ELR (cell line): ENCODE measurements around the gene SPRED3.
"Not testable (repeated sequence)": the region's sequence is repeated elsewhere in the genome, so short reads cannot be mapped to it uniquely, and the experiment has no call there.

Experiments
- DNase-seq: peaks from one replicate; pipeline ENCODE4 v3.0.0-alpha.2; 2015; ENCODE audit warnings: low read depth

The SPRED3 gene

DNA sequence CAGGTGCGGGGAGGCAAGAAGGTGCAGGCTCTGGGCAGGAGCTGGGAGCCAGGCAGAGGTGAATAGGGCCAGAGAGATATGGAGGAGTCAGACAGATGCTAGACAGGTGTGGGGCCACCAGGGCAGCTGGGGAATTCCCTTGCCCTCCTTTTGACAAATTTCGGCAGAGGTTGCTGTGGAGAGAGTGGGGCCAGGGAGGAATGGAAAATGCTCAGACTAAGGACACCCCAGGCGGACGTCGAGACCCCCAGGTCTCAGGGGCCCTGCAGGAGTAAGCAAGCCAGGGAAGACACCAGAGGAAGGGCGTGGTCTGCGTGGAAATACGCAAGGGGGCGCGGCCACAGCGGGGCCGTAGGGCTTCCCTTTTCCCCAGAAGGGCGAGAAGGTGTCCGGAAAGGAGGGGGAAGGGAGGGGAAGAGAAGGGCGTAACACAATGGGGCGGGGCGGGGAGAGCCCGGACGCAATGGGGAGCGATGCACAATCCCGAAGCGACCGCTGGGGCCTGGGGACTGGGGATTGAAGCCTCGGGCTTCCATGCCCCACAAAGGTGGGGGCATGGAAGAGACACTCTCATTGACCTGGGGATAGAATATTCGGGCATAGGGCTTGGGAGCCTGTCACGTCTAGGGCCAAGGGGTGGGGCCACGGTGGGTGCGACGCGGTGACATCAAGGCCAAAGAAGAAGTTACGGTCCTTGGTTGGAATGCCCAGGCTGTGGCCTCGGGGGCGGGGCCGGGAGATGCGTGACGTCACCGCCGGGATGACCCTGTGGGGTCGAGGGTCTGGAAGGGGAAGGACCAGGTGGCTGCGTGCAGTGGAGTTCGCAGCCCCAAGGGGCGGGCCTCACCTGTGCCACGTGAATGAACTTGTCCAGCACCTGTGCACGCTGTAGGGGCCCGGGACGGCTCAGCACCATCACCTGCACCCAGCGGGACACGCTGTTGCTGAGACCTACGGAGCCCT, 29.3 kb downstream of the SPRED3 start:
- DNase-seq = peak; percentile 40

- DNase-seq = no peak
These were observed 32.4 kb downstream of the SPRED3 start for GRCh38 chr19:38420935-38421334.

- DNase-seq = no peak
These were observed 33.4 kb downstream of the SPRED3 start for GRCh38 chr19:38421856-38422255.

DNA sequence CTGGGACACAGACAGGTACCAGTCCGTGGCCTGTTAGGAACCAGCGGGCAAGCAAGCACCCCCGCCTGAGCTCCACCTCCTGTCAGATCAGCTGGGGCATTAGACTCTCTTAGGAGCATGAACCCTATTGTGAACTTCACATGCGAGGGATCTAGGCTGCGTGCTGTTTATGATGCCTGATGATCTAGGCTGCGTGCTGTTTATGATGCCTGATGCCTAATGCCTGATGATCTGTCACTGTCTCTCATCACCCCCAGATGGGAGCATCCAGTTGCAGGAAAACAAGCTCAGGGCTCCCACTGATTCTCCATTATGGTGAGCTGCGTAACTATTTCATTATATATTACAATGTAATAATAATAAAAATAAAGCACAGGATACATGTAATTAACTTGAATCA, 33.9 kb downstream of the SPRED3 start:
- DNase-seq = no peak

DNA sequence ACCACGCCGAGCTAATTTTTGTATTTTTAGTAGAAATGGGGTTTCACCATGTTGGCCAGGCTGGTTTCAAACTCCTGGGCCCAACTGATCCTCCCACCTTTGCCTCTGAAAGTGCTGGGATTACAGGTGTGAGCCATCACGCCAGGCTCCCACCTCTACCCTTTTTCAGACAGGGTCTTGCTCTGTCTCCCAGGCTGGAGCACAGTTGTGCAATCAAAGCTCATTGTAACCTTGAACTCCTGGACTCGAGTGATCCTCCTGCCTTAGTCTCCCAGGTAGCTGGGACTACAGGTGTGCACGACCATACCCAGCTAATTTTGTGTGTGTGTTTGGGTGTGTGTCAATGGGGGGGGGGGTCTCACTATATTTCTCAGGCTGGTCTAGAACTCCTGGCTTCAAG, 35.8 kb downstream of the SPRED3 start:
- DNase-seq = no peak

DNA sequence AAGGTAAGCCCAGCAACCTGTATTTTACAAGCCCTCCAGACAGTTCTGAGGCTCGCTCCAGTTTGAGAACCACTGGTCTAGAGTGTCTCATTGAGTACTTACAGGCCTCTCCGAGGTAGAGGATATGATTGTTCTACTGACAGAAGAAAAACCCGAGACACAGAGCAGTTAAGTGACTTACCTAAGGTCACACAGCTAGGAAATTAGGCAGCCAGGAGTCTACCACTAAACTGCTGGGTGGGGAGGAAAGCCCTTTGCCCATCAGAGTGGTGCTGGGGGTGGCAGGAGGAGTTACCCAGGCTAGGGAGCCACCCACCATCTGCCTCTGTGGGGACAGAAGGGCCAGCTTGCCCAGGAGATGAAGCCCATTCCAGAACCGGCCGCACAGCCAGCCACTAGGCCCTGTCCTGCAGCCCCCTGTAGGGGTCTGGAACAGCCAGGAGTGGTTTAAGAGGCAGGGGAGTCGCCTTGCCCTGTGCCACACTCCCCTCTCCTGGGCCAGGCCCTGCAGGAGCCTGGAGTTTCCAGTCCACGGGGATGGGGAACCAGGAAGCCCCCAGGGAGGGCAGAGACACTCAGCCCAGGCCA, 36.8 kb downstream of the SPRED3 start:
- no peak for DNase-seq

DNA sequence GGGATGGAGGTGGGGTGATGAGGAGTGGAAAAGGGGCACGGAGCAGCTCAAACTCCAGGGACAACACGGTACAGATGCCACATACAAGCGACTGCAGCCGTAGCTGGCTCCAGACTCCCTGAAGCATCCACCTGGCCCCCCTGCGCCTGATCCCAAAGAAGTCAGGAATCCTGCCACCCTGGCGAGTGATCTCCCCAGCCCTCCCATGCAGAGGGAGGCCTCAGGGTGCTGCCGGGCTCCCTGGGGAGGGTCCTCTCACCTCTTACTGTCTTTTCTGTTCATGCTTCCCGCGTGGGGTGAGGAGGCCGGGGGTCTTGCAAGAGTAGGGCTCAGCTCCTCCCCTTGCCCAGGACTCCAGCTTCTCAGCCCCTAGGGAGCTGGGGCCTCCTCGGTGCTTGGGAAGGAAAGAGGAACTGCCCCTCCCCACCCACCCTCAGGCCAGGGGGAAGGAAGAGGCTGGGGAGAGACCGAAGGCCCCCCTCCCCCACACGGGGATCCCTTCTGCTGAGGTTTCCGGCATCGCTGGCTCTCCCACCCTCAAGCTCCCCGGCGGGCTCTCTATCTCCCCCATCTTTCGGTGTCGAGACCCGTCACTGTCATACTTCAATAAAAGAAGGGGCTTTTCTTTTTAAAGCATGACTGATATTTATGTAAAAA, 37.4 kb downstream of the SPRED3 start, which contains the start of gene RASGRP4:
TSS of gene RASGRP4 (minus strand) at position 410 of the 657 bp plus-strand sequence. CDS start at position 282, 128 bp downstream.
- no peak for DNase-seq

- not testable (repeated sequence) for DNase-seq
These were observed 38.7 kb downstream of the SPRED3 start for GRCh38 chr19:38427035-38427677.

DNA sequence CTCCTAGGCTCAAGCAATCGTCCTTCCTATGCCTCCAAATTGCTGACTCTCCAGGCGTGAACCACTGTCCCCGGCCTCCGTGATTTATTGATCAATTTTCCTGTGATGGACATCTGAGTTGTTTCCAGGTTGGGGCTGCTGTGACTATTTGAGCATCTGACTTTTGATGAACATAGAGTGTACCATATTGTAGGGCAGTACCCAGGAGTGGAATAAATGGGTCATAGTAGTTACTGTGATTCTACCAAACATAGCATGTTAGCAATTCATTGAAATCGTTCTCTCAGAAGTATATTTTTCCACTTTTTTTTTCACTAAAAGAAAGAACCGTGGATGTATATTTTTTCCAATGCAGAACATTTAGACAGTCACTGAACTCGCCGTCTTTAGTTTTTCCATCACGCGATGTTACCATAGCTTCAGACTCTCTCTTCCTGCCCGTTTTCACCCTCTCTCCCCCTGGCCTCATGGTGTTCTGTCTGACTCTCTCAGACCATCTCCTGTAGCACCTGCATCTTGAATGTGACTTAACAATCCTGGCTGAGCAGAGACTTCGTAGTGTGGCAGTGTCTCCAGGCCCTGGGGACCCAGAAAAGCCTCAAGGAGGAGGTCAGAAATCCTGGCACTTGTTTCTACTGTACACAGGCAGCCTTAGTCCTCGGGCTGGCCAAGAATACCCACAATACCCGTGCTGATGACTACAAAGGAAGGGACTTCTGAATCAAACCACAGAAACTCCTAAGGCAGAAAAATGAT, 40.7 kb downstream of the SPRED3 start:
- DNase-seq = peak; percentile 9

- no peak for DNase-seq
These were observed 41.3 kb downstream of the SPRED3 start for GRCh38 chr19:38429811-38430156.

- no peak for DNase-seq
These were observed 42.4 kb downstream of the SPRED3 start for GRCh38 chr19:38430931-38431330.

GRCh38 chr19:38433268-38433733, 44.8 kb downstream of the SPRED3 start, which contains the start of gene RYR1:
RYR1 (plus strand) TSS chr19:38433691; CDS start chr19:38433830, 139 bp downstream.
- peak; percentile 48 for DNase-seq

GRCh38 chr19:38434549-38435051, 46.1 kb downstream of the SPRED3 start:
- no peak for DNase-seq

DNA sequence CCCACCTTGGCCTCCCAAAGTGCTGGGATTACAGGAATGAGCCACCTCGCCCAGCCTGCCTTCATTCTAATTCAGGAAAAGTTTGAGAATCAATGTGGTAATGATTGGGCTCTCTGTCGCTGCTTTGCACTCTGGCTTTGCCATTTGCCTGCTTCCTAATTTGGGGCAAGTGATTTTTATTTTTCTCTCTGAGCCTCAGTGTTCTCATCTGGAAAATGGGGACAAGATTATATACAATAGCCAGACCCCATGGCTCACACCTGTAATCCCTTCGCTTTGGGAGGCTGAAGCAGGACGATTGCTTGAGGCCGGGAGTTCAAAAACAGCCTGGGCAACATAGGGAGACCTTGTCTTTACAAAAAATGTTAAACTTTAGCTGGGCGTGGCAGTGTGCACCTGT, 48.8 kb downstream of the SPRED3 start:
- no peak for DNase-seq

- no peak for DNase-seq
These were observed 49.4 kb downstream of the SPRED3 start for GRCh38 chr19:38437917-38438316.

DNA sequence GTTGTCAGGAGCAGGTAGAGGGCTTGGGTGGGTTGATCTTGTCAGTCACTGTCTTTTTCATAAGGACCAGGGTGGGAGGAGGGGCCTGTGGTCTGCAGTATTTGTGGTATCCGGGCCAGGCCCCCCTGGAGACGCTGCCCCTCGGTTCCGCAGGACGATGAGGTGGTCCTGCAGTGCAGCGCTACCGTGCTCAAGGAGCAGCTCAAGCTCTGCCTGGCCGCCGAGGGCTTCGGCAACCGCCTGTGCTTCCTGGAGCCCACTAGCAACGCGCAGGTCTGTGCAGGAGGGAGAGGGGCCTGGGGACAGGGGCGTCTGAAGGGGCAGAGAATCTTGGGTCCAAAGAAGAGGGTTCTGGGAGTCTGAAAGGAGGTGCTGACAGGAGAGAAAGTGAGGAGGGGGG, 52.1 kb downstream of the SPRED3 start:
- no peak for DNase-seq

DNA sequence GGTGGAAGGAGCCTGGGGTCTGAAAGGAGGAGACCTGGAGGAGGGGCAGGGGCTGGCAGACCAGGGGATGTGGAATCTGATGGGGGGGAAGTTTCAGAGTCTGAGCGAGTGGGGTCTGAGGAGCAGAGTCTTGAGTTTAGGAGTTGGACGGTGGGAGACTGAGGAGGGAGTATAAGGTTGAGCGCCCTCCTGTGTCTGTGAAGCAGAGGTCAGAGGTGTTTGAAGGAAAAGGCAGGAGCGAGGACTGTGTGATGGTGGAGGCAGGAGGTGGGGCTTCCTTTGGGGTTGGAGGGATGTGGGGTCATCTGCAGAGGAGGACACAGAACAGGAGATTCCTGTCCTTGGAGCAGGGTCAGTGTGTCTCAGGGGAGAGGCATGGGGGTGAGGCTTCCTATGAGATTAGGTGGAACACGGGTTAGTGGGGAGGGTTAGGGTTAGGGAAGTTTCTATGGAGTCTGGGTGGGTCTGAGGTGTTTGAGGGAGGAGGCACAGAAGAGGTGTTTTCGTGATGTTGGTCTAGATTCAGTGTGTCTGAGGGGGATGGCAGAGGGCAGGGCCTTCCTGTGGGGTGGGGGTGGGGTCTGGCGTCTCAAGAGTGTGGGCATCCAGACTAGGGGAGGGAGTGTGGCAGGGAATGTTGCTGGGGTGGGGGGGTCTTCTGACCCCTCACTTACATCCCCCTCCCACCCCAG, 53.3 kb downstream of the SPRED3 start:
- DNase-seq = peak; percentile 26

GRCh38 chr19:38442736-38443135, 54.2 kb downstream of the SPRED3 start:
- DNase-seq = no peak

DNA sequence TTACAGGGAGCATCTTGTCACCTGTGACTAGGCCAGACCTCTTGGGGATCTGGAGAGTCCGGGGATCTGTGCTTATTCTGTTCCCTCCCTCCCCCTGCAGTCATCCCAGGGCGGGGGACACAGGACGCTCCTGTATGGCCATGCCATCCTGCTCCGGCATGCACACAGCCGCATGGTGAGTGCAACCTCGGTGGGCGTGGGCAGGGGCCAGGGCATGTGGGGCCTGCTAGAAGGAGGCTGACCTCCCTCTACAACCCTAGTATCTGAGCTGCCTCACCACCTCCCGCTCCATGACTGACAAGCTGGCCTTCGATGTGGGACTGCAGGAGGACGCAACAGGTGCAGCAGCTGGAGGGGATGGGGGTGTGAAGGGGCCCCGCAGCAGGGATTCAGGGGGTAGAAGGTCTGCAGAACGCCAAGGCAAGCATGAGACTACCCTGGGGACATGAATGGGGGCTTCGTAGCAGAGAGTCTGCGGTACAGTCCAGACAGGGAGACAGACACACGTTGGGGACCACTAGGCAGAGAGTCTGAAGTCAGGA, 55.0 kb downstream of the SPRED3 start:
- no peak for DNase-seq

GRCh38 chr19:38444026-38444425, 55.5 kb downstream of the SPRED3 start:
- no peak for DNase-seq
